Hindlimb muscle (tissue), 1 donor: ENCODE measurements around the gene CYB561D2. TPM values are rescaled to one million over a fixed set of nuclear protein-coding genes. Genes with fewer than 3 reads are reported as not detected.

Experiments
- DNase-seq: peaks from one replicate; pipeline ENCODE4 v3.0.0-alpha.2; 2013
- polyA plus RNA-seq: library from polyadenylated mRNA; unstranded; fragments of 120-200 nt; gene quantifications from one replicate; pipeline ENCODE4 v1.2.1, GENCODE V29; 2013; ENCODE audit not compliant: insufficient read length

Gene CYB561D2
- polyA plus RNA-seq, 1 donor = 8.5 TPM

GRCh38 chr3:50323614-50324199 is 27.0 kb upstream of the CYB561D2 start:
- DNase-seq = no peak

GRCh38 chr3:50324351-50325112 is 26.1 kb upstream of the CYB561D2 start:
- DNase-seq = peak; percentile 66

GRCh38 chr3:50325113-50325480 is 25.6 kb upstream of the CYB561D2 start:
- DNase-seq = no peak

- no peak for DNase-seq
Observed at GRCh38 chr3:50325497-50326181, 25.0 kb upstream of the CYB561D2 start.

GRCh38 chr3:50326182-50326541 is 24.5 kb upstream of the CYB561D2 start:
- DNase-seq = no peak

- no peak for DNase-seq
Observed at GRCh38 chr3:50327129-50327528, 23.5 kb upstream of the CYB561D2 start.

- peak; percentile 96 for DNase-seq
Observed at GRCh38 chr3:50327943-50328691, 22.5 kb upstream of the CYB561D2 start, which contains the start of gene TUSC2. Gene TUSC2 (minus strand): TSS chr3:50328223. CDS start chr3:50328099, 124 bp downstream.

- no peak for DNase-seq
Observed at GRCh38 chr3:50330330-50330729, 20.3 kb upstream of the CYB561D2 start.

- no peak for DNase-seq
Observed at GRCh38 chr3:50331364-50331907, 19.2 kb upstream of the CYB561D2 start.

GRCh38 chr3:50333744-50334328 is 16.8 kb upstream of the CYB561D2 start:
- DNase-seq = no peak

GRCh38 chr3:50334339-50335075 is 16.2 kb upstream of the CYB561D2 start:
- no peak for DNase-seq

- DNase-seq = no peak
Observed at GRCh38 chr3:50336452-50337174, 14.0 kb upstream of the CYB561D2 start.

GRCh38 chr3:50337175-50337861 is 13.3 kb upstream of the CYB561D2 start:
- DNase-seq = peak; percentile 99

GRCh38 chr3:50338965-50339364 is 11.7 kb upstream of the CYB561D2 start:
- DNase-seq = no peak

GRCh38 chr3:50339485-50340146 is 11.0 kb upstream of the CYB561D2 start:
- no peak for DNase-seq

GRCh38 chr3:50340147-50340447 is 10.6 kb upstream of the CYB561D2 start:
- no peak for DNase-seq

- peak; percentile 91 for DNase-seq
Observed at GRCh38 chr3:50340448-50341329, 10.0 kb upstream of the CYB561D2 start, which contains the start of gene RASSF1. Gene RASSF1 (minus strand): TSS chr3:50340836. CDS start chr3:50340805, 31 bp downstream.

GRCh38 chr3:50341537-50341936 is 9.1 kb upstream of the CYB561D2 start:
- DNase-seq = no peak
